BE2C (cell line): ENCODE results near the gene HK2.
A peak's percentile ranks its signal among the peaks of the same experiment; 100 is the strongest.

ENCODE experiments used
- DNase-seq: peaks from one replicate; pipeline ENCODE4 v3.0.0-alpha.2; 2020
- H3K27me3 ChIP-seq: fragments of 250-450 bp; sonication (Bioruptor Pico); 2 replicates; pipeline ENCODE4 v1.5.1; 2020; ENCODE audit warnings: mild to moderate bottlenecking
- H3K36me3 ChIP-seq: fragments of 250-450 bp; sonication (Bioruptor Pico); 2 replicates; pipeline ENCODE4 v1.5.1; 2020; ENCODE audit warnings: mild to moderate bottlenecking
- H3K4me1 ChIP-seq: fragments of 250-450 bp; sonication (Bioruptor Pico); 2 replicates; pipeline ENCODE4 v1.5.1; 2020
- H3K4me3 ChIP-seq: 2 replicates; pipeline ENCODE4 v1.5.1; 2011; ENCODE audit warnings: low read depth, low read length
- H3K9me3 ChIP-seq: fragments of 250-450 bp; sonication (Bioruptor Pico); 2 replicates; pipeline ENCODE4 v1.5.1; 2020
- TF ChIP-seq, protein P1 (sequence below): IDR thresholded peaks from 2 replicates; pipeline ENCODE4 v1.5.1; 2012; ENCODE audit warnings: mild to moderate bottlenecking, low read depth, low read length

HK2 gene

DNA sequence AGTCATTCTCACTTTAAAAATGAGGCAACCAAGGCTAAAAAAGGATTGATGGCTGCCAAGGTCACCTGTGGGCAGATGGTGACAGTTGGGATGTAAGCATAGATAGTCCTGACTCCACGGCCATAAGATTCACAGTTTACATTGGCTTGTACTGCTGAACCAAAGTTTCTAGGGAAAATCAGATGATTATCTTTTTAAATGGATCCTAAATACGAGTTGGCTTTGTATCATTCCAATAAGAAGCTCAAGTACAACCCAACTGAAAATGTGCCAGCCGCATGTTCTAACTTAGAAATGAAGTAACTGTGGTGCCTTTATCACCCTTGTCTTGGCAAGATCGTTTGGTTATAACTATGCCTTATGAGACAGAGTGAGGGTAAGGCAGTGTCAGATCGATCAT, 27.6 kb downstream of the HK2 start:
- Histone ChIP-seq H3K4me3 (no peak overlapping the region), H3K4me1 (peaks cover 14% of the 10 kb centered on the region), H3K9me3 (no peaks in the 10 kb centered on the region), H3K36me3 (no peaks in the 10 kb centered on the region), H3K27me3 (no peaks in the 10 kb centered on the region)
- no peak for DNase-seq
- TF ChIP-seq, protein P1, sequence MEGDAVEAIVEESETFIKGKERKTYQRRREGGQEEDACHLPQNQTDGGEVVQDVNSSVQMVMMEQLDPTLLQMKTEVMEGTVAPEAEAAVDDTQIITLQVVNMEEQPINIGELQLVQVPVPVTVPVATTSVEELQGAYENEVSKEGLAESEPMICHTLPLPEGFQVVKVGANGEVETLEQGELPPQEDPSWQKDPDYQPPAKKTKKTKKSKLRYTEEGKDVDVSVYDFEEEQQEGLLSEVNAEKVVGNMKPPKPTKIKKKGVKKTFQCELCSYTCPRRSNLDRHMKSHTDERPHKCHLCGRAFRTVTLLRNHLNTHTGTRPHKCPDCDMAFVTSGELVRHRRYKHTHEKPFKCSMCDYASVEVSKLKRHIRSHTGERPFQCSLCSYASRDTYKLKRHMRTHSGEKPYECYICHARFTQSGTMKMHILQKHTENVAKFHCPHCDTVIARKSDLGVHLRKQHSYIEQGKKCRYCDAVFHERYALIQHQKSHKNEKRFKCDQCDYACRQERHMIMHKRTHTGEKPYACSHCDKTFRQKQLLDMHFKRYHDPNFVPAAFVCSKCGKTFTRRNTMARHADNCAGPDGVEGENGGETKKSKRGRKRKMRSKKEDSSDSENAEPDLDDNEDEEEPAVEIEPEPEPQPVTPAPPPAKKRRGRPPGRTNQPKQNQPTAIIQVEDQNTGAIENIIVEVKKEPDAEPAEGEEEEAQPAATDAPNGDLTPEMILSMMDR: no peak

- peak; percentile 37 for DNase-seq
- Histone ChIP-seq H3K36me3 (no peaks in the 10 kb centered on the region), H3K4me1 (peaks cover 14% of the 10 kb centered on the region), H3K27me3 (no peaks in the 10 kb centered on the region), H3K9me3 (no peaks in the 10 kb centered on the region), H3K4me3 (no peak overlapping the region)
- TF ChIP-seq, protein P1: no peak
Measured at GRCh38 chr2:74862020-74862964, 28.4 kb downstream of the HK2 start.

- H3K4me1 ChIP-seq: peaks cover 14% of the 10 kb centered on the region
- peaks cover 4% of the 10 kb centered on the region for H3K36me3 ChIP-seq
- TF ChIP-seq, protein P1: no peak
- no peak overlapping the region for H3K4me3 ChIP-seq
- no peaks in the 10 kb centered on the region for H3K9me3 ChIP-seq
- DNase-seq: no peak
- no peaks in the 10 kb centered on the region for H3K27me3 ChIP-seq
Measured at GRCh38 chr2:74863802-74864248, 29.9 kb downstream of the HK2 start.

DNA sequence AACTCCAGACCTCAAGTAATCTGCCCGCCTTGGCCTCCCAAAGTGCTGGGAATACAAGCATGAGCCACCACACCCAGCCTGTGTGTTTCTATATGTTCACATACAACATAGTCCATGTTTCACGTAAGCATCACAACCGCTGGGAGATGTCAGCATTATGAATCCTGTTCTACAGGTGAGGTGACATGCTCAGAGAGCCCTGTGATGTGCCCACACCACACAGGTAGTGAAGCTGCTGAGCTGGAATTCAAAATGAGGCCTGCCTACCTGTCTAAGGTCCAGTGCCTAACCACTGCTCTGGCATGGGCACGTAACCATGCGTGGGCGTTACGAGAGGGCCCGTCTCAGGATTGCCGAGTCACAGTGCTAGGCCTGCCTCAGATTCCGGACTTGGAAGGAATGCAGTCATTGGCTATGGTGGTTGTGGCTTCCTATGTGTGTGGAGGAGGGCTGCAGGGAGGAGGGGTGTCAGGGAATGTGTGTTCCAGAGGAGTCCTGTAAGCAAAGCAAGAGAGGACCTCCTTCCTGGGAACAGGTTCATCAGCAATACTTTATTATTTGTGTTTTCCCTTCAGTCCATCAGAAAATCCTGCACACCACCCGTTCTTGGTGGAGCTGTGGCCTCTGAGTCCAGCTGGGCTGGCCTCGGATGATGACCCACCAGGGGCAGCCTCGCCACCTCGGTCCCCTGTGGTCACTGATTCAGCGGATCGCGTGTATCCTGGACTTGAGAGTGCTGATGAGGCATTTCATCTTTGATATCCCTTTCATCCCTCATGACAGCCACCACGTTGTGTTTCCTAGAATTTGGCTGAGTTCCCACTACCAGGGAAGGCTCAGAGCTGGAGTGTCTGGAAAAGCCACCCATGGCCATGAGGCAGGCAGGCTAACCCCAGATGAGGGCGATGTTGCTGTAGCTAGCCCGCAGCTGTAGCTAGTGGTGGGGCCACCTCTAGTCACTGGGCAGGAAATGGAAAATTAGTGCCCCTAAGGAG, 31.1 kb downstream of the HK2 start:
- TF ChIP-seq, protein P1: peak; percentile 13; the same call in 1 of the 2 replicates
- Histone ChIP-seq H3K27me3 (no peaks in the 10 kb centered on the region), H3K4me1 (peaks cover 14% of the 10 kb centered on the region), H3K4me3 (no peak overlapping the region), H3K36me3 (peaks cover 4% of the 10 kb centered on the region), H3K9me3 (no peaks in the 10 kb centered on the region)
- peak; percentile 40 for DNase-seq

DNA sequence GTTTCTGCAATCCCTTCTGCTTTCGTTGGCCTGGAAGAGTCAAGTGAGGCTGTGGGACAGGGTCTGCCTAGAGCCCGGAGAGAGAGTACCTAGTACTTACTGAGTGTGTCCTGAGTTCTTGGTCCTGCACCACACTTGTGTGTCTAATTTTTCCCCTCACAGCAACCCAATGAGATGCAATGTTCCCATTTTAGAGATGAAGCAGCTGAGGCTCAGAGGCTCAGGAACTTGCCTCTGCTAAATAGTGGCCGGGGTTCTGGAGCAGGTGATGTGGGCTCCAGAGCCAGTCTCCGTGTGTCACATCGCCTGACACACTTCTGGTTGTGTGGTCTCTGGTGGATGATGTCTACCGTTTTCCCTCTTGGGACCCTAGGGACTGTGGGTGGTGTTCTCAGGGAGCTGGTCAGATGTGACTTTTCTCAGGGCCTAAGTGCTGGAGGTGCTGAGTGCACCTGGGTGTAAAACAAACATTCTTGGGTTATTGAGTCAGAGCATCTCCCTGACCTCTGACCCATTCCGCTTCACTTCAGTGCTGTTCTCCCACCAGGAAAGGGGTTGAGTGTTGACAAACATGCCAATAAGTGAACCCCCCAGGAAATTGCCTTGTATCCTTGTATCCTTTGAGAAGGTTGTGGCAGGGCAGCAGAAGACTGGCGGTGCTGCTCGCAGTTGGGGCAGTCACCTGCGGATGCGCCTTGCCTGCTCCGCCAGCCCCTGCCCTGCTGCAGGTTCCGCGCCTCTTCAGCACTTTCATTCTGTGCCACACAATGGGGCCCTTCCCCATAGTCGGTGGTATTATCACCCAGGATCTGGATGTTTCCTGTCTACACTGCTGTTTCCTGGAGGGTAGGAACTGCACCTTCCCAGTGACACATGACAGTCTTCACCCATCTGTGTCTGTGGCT, 32.1 kb downstream of the HK2 start:
- no peaks in the 10 kb centered on the region for H3K27me3 ChIP-seq
- TF ChIP-seq, protein P1: no peak
- no peak for DNase-seq
- H3K9me3 ChIP-seq: no peaks in the 10 kb centered on the region
- peaks cover 4% of the 10 kb centered on the region for H3K36me3 ChIP-seq
- H3K4me1 ChIP-seq: peaks cover 14% of the 10 kb centered on the region
- H3K4me3 ChIP-seq: no peak overlapping the region
